Stimulated activated naive CD4-positive, alpha-beta T cell (primary cell): ENCODE measurements around the gene COLGALT1.
A peak's percentile ranks its signal among the peaks of the same experiment; 100 is the strongest.
"Not testable (repeated sequence)": the region's sequence is repeated elsewhere in the genome, so short reads cannot be mapped to it uniquely, and the experiment has no call there.

Experiments
- DNase-seq, 6 experiments: peaks; one replicate each; lab custom pipeline; 2025; lab: John Stamatoyannopoulos, UW

The COLGALT1 gene

GRCh38 chr19:17555480-17555928 is at the start of gene COLGALT1:
Gene COLGALT1, plus strand, starts transcription at chr19:17555649. Its CDS starts 65 bp downstream, at chr19:17555714.
- DNase-seq = peak; percentile 91 to 97 (median 94)

- no peak for DNase-seq
Observed at GRCh38 chr19:17506745-17507144, 48.7 kb upstream of the COLGALT1 start.

GRCh38 chr19:17508558-17508933 is 46.9 kb upstream of the COLGALT1 start:
- DNase-seq = not testable (repeated sequence)

- no peak for DNase-seq
Observed at GRCh38 chr19:17510220-17510993, 45.0 kb upstream of the COLGALT1 start.

- DNase-seq = peak; percentile 81 to 96 (median 84)
Observed at GRCh38 chr19:17511724-17512573, 43.5 kb upstream of the COLGALT1 start.

- DNase-seq = peak in 1 of 6 experiments; percentile 31
Observed at GRCh38 chr19:17512574-17512939, 42.9 kb upstream of the COLGALT1 start.

GRCh38 chr19:17515408-17516149 is 39.9 kb upstream of the COLGALT1 start:
- DNase-seq = no peak

- DNase-seq = no peak
Observed at GRCh38 chr19:17517898-17518297, 37.6 kb upstream of the COLGALT1 start.

GRCh38 chr19:17518654-17519053 is 36.8 kb upstream of the COLGALT1 start:
- not testable (repeated sequence) for DNase-seq

- no peak for DNase-seq
Observed at GRCh38 chr19:17519967-17520366, 35.5 kb upstream of the COLGALT1 start.

- DNase-seq = no peak
Observed at GRCh38 chr19:17520865-17521264, 34.6 kb upstream of the COLGALT1 start.

GRCh38 chr19:17522988-17523872 is 32.2 kb upstream of the COLGALT1 start:
- peak in 4 of 6 experiments; percentile 2 to 34 (median 28) for DNase-seq

- DNase-seq = no peak
Observed at GRCh38 chr19:17524651-17525050, 30.8 kb upstream of the COLGALT1 start.

- no peak for DNase-seq
Observed at GRCh38 chr19:17525141-17525540, 30.3 kb upstream of the COLGALT1 start.

- DNase-seq = no peak
Observed at GRCh38 chr19:17526922-17527321, 28.5 kb upstream of the COLGALT1 start.

GRCh38 chr19:17527326-17527725 is 28.1 kb upstream of the COLGALT1 start:
- no peak for DNase-seq

- no peak for DNase-seq
Observed at GRCh38 chr19:17528610-17529009, 26.8 kb upstream of the COLGALT1 start.

GRCh38 chr19:17529239-17530158 is 25.9 kb upstream of the COLGALT1 start:
- DNase-seq = no peak

GRCh38 chr19:17530586-17530985 is 24.9 kb upstream of the COLGALT1 start:
- no peak for DNase-seq

- no peak for DNase-seq
Observed at GRCh38 chr19:17532116-17532515, 23.3 kb upstream of the COLGALT1 start.
